IPS-NIHi7 (cell line): ENCODE data around the gene MAP6D1.

Experiments used
- DNase-seq: peaks from one replicate; pipeline ENCODE4 v3.0.0; 2012; ENCODE audit warnings: mixed read lengths; ENCODE audit errors: extremely low spot score

Gene MAP6D1

GRCh38 chr3:183823963-183824362, 1.4 kb downstream of the MAP6D1 start:
- no peak for DNase-seq

- peak; percentile 47 for DNase-seq
Observed at GRCh38 chr3:183822631-183823030, 2.7 kb downstream of the MAP6D1 start.

GRCh38 chr3:183819831-183820230, 5.5 kb downstream of the MAP6D1 start:
- DNase-seq: no peak

GRCh38 chr3:183818706-183819624, 6.4 kb downstream of the MAP6D1 start:
- no peak for DNase-seq

GRCh38 chr3:183818041-183818620, 7.2 kb downstream of the MAP6D1 start:
- no peak for DNase-seq

- DNase-seq: no peak
Observed at GRCh38 chr3:183817639-183818038, 7.7 kb downstream of the MAP6D1 start.

- DNase-seq: no peak
Observed at GRCh38 chr3:183816681-183817510, 8.5 kb downstream of the MAP6D1 start.

- DNase-seq: no peak
Observed at GRCh38 chr3:183815951-183816475, 9.4 kb downstream of the MAP6D1 start.

GRCh38 chr3:183815563-183815940, 9.8 kb downstream of the MAP6D1 start:
- no peak for DNase-seq

- no peak for DNase-seq
Observed at GRCh38 chr3:183814240-183814639, 11.1 kb downstream of the MAP6D1 start.

- DNase-seq: no peak
Observed at GRCh38 chr3:183812761-183813445, 12.5 kb downstream of the MAP6D1 start.

GRCh38 chr3:183811638-183812037, 13.7 kb downstream of the MAP6D1 start:
- no peak for DNase-seq

- no peak for DNase-seq
Observed at GRCh38 chr3:183810643-183811594, 14.5 kb downstream of the MAP6D1 start.

GRCh38 chr3:183809270-183809669, 16.1 kb downstream of the MAP6D1 start:
- no peak for DNase-seq

GRCh38 chr3:183808355-183808754, 17.0 kb downstream of the MAP6D1 start:
- DNase-seq: no peak

GRCh38 chr3:183807881-183808280, 17.5 kb downstream of the MAP6D1 start:
- no peak for DNase-seq

GRCh38 chr3:183807209-183807728, 18.1 kb downstream of the MAP6D1 start:
- no peak for DNase-seq

- DNase-seq: no peak
Observed at GRCh38 chr3:183802989-183803388, 22.4 kb downstream of the MAP6D1 start.

- no peak for DNase-seq
Observed at GRCh38 chr3:183801601-183802000, 23.8 kb downstream of the MAP6D1 start.

GRCh38 chr3:183800243-183800863, 25.0 kb downstream of the MAP6D1 start:
- DNase-seq: no peak
